A172 (cell line): ENCODE measurements around the gene ABCB4. TPM values are rescaled to one million over a fixed set of nuclear protein-coding genes. Genes with fewer than 3 reads are reported as not detected.
A peak's percentile ranks its signal among the peaks of the same experiment; 100 is the strongest.
"Not testable (repeated sequence)": the region's sequence is repeated elsewhere in the genome, so short reads cannot be mapped to it uniquely, and the experiment has no call there.

ENCODE experiments used
- DNase-seq: peaks from one replicate; pipeline ENCODE4 v3.0.0-alpha.2; 2015; ENCODE audit warnings: low spot score
- total RNA-seq: library from RNA; depleted of rRNA; stranded (reverse); fragments of >200 nt; shearing (Covaris generic); gene quantifications from 2 replicates; pipeline ENCODE4 v1.2.3, GENCODE V29; 2014

The ABCB4 gene
- total RNA-seq, 1 experiment from 2014 or later: not detected

DNA sequence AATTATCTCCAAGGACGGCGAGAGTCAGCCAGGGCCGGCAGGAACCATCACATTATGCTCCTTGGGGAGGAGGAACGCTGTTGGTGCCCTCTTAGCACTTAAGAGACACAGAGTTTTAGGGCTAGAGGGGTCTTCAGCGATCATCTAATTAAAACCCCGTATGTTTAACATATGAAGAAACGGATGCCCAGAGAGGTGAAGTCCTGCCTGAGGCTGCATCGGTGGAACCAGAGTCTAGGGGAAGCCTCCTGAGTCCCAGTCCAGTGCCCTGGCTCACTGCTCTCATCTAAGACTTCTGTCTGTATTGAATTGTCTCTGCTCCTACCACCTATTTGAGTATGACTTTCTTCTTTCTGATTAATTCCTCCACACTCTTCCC lies 688 bp upstream of the ABCB4 start:
- DNase-seq: no peak

DNA sequence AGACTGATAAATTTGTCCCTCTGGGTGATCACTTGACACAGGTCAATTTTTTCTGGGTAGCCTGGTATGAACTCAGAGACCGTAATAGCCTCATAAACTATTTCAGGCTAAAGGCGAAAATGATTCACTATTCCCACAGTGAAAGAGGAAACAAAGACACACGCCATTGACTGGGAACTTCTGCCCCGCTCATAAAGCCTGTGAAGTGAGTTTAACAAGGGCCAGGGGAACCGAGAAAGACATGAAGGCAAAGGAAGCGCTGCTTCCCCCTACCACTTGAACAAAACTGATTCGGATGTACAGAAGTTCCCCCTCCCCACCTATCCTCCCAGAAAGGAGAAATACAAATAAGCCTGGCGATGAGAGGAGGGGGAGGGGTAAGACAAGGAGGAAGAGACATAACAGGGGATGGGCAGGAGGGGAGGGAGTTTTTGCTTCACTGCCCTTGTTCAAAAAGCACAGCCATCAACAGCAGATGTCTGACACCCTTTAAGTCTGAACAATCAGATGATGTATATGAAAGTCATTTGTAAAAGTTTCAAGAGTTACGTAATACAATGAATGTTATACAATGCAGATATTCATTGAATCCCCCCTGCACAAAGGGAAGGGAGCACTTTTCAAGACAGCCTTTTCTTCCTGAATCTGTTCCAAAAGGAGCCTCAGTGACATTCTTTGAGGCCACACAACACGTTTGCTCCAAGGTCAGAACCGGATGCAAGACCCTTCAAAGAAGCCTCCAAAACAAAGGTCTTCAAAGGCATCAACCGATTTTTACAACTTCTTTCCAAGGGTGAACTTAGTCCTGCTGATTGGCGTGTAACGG lies 734 bp downstream of the ABCB4 start:
- peak; percentile 25 for DNase-seq

DNA sequence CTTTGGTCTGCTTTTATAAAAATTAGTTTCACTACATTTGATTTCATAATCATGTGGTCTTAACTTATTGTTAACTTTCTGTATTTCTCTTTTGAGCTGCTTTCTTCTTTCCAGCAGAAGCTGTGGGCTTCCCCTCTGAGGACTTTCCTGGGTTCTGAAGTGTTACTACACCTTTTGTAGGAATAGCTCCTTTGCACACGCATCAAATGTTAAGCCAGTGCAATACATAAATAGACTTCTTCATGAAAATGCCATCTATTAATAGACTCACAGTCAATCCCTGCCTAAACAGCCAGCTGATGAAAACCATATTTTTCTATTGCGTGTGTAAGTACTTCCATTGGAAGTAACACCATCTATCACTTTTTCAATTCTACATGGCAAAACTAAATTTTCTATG lies 1.5 kb downstream of the ABCB4 start:
- DNase-seq: no peak

DNA sequence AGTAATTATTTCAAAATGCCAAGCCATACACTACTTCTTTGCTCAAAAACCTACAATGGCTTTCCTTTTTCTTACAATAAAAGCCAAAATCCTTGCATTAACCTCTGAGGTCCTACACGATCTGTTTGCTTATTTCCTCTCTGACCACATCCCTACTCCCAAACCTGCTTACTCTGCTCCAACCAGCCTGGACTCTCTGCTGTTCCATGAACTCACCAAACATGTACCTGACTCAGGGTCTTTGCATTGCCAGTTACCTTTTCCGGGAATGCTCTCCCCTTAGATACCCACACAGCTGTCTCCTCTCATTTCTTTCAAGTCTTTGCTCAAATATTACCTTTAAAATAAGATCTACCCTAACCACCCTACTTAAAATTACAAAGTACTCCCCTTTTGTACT lies 2.3 kb downstream of the ABCB4 start:
- no peak for DNase-seq

DNA sequence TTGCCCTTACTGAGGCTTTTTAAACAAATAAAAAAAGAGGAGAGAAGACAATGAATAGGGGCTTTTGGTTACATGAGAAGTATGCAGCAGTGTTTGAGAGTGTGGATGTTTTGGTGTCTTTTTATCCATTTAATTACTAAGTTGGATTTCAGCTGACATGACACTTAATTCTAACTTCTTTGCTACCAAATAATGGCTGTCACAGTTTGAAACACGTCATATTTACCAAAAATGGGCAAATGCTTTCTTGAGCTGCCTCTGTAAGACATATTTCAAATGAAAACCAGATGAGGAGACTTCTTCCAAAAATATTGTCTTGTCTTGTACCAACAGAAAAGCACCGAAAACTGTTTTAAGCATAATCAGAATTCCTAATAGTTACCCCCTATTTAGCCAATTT lies 4.0 kb downstream of the ABCB4 start:
- DNase-seq: no peak

DNA sequence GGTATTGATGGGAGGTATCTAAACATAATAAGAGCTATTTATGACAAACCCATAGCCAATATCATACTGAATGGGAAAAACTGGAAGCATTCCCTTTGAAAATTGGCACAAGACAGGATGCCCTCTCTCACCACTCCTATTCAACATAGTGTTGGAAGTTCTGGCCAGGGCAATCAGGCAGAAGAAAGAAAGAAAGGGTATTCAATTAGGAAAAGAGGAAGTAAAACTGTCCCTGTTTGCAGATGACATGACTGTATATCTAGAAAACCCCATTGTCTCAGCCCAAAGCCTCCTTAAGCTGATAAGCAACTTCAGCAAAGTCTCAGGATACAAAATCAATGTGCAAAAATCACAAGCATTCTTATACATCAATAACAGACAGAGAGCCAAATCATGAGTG lies 6.3 kb downstream of the ABCB4 start:
- DNase-seq: not testable (repeated sequence)

DNA sequence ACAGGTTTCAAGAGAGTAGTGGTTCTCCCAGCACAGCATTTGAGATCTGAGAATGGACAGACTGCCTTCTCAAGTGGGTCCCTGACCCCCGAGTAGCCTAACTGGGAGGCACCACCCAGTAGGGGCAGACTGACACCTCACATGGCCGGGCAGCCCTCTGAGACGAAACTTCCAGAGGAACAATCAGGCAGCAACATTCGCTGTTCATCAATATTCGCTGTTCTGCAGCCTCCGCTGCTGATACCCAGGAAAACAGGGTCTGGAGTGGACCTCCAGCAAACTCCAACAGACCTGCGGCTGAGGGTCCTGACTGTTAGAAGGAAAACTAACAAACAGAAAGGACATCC lies 10.0 kb downstream of the ABCB4 start:
- DNase-seq: not testable (repeated sequence)

DNA sequence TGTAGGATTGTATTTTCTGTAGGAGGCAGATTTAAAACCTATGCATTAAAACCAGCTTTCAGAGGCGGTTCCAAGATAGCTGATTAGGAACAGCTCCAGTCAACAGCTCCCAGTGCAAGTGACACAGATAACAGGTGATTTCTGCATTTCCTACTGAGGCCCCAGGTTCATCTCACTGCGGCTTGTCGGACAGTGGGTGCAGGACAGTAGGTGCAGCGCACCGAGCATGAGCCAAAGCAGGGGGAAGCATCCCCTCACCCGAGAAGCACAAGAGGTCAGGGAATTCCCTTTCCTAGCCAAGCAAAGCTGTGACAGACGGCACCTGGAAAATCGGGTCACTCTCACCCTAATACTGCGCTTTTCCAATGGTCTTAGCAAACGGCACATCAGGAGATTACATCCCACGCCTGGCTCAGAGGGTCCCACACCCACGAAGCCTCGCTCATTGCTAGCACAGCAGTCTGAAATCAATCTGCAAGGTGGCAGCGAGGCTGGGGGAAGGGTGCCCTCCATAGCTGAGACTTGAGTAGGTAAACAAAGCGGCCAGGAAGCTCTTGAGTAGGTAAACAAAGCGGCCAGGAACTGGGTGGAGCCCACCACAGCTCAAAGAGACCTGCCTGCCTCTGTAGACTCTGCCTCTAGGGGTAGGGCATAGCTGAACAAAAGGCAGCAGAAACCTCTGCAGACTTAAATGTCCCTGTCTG lies 10.5 kb downstream of the ABCB4 start:
- DNase-seq: not testable (repeated sequence)

DNA sequence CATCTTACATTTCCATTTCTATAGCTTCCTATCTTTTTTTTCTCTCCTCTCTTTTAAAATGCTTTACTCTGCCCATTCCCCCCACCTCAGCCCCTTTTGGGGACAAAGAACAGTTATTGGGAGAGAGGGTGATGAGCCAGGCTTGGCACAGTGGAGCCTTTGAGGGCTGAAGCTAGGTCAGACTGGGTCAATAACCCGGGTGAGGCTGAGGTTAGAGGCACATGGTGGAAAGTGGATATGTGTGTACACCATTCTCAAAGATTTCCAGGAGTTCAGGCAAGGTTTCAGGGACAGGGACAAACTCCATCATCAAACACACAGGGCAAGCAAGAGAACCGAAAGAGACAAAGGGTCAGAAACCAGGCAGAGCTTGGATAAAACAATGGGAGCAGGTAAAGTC lies 11.5 kb downstream of the ABCB4 start:
- DNase-seq: no peak

DNA sequence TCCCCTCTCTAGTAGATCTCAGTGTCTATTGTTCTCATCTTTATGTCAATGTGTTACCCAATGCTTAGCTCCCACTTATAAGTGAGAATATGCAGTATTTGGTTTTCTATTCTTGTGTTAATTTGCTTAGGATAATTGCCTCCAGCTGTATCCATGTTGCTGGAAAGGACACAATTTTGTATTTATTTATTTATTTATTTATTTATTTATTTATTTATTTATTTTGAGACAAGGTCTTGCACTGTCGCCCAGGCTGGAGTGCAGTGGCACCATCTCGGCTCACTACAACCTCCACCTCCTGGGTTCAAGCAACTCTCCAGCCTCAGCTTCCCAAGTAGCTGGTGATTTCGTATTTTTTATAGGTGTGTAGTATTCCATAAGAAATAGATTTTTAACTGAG lies 15.0 kb downstream of the ABCB4 start:
- DNase-seq: not testable (repeated sequence)

DNA sequence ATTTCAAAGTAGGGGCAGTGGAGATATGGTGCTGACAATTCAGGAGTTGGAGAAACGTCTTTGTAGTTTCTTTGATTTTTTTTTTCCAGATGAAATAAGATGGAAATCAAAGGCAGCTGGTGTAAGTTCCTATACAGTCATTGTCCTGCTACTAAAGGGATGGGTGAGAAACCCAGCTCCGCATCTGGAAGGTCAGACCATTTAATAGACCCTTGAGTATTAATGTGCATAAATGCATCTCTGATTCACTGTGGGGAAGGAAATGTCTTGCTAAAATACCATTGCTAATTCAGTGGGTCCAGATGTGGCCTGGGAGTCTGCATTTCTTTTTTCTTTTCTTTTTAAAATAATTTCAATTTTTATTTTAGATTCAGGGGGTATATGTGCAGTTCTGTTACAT lies 15.5 kb downstream of the ABCB4 start:
- no peak for DNase-seq

DNA sequence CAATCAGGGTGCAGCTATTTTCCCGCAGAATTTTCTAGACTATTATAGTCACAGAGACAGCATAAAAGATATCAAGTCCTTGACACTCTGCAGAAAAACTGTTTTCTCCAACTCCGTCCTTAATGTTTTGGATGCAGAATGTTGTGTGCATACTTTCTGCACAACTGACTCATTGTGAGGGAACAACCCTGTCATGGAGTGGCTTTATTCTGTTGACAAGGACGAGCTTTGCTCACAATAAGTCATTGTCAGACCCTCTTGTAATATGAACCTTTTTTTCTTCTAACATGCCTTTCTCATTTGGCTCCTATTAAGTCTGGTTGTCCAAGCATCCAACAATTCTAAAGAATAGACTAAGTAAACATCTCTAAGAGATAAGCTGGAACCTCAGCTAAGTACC lies 17.3 kb downstream of the ABCB4 start:
- DNase-seq: no peak

DNA sequence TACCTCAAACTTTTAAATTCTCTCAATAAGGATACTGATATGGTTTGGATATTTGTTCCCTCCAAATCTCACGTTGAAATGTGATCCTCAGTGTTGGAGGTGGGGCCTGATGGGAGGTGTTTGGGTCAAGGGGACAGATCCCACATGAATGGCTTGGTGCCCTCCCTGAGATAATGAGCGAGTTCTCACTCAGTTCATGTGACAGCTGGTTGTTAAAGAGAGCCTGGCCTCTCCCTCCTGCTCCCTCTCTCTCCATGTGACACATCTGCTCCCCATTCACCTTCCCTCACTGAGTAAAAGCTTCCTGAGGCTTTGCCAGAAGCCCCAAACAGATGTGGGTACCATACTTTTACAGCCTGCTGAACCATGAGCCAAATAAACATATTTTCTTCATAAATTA lies 19.2 kb downstream of the ABCB4 start:
- DNase-seq: no peak

DNA sequence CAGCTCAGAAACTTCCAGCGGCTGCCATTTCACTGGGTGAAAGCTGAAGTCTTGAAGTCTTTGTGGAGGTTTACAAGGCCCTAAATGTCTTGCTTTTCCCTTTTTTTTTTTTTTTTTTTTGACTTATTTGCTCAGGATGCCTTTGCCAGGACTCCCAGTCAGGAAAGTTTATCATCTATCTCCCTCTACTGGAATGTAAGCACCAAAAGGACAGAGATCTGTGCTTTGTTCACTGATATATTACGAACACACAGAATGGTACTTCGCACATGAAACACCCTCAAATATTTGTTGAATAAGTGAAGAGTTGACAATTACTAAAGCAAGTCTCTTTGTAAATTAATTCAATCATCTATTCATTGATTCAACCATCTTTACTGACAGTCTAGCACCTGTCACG lies 23.2 kb downstream of the ABCB4 start:
- DNase-seq: no peak

DNA sequence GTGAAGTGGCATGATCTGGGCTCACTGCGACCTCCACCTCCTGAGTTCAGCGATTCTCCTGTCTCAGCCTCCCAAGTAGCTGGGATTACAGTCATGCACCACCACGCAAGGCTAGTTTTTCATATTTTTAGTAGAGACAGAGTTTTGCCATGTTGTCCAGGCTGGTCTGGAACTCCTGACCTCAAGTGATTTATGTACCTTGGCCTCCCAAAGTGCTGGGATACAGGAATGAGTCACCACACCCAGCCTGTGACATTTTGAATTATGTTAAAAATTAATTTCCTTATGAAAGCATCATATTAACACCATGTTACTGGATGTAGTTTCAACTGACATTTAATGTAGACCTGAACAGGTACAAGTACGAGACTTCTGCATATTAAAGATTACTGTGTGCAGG lies 24.3 kb downstream of the ABCB4 start:
- no peak for DNase-seq

DNA sequence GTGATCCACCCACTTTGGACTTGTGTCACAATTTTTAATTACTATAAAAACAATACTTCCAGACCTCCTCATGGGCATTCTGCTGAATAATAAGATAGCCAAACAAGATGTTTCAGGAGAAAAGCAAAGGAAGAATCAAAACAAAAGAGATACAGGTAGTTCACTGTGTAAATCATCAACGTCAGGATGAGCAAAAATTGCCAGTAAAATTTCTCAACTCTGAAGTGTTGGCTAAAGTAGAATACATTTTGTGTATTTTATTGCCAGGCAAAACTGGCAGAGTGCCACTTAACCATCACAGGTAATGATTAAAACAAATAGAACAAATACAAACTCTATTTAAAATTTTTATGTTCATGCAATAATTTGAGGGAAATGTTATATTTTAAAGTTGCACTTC lies 24.8 kb downstream of the ABCB4 start:
- DNase-seq: no peak

DNA sequence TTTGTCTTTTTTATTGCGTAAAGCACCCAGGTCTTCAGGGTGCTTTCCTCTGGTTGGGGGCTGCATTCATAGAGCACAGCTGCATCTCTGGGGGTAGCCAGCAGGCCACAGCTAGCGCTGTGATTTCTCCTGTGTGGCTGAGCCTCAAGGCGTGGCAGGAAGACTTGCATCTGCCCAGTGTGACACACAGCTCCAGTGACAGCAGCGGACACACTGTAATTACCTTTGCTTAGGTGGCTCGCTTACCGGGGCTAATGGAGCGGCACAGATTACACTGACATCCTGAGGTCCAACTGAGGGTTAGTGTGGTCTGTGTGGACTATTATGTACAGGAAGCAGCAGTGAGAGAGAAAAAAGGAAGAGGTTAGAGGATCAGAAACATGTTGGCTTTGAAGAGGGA lies 27.1 kb downstream of the ABCB4 start:
- DNase-seq: no peak

DNA sequence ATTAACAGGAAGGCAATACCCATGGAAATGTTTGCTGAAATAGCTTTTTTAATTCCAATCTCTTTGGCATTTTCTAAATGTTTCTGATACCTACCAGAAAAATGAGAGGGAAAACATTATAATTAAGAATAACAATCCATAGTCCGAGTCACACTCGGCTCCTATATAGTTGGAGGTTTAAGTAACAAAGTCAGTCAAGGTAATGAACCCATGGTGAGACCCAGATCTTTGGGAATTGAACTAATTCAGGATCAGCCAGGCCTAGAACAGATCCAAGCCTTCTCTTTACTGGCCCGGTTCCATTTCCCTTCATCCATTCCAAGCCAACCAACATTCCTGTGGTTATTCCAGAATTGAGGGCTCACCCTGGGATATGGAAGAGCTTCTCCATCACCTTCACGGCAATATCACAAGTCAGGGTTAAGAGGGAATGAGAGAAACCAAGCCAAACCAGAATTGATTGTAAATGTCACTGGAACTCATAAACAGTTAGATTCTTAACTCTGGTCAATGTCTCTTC lies 28.3 kb downstream of the ABCB4 start:
- peak; percentile 31 for DNase-seq

DNA sequence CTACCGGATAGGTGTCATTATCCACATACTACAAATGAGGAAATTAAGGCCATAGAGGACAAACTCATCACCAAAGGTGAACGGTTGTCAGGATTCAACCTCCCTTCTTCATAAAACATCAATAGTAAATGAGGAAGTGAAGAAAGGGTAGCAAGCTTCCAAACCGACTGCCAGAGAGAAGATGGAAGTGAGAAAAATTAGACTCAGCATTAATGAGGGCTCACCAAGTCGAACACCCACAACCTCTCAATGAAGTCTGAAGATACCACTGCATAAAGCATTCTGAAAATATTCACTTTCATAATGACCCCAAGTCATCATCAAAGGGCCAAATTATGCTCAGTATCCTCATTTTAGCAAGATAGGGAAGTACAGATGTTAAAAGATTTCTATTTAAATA lies 29.6 kb downstream of the ABCB4 start:
- no peak for DNase-seq

DNA sequence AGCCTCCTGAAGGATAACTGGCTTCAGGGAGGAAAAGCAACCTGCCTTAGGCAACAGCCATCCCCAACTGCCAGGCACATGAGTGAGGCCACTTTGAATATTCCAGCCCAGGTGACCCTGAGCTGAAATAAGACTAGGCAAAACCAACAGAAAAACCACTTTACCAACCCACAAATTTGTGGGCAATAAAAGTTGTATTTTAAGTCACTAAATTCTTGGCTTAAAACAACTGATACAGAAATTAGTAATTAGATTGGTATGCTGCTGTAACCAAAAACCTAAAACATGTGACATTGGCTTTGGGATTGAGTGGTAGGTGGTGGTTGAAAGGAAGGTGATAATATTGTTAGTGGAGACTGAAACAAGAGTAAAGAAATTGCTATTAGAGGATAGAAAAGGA lies 39.9 kb downstream of the ABCB4 start:
- peak; percentile 41 for DNase-seq

DNA sequence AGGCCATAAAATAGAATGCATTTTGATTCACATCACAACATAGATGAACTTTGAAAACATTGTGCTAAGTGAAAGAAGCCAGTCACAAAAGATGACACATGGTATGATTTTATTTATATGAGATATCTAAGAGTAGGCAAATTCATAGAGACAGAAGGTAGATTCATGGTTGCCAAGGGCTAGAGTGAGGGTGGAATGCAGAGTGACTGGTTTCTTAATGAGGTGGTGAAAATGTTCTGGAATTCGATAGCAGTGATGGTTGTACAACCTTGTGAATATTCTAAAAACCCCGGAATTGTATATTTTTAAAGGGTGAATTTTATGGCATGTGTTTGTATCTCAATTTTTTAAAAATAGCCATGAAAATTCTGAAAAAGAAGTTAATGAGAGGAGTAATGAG lies 42.9 kb downstream of the ABCB4 start:
- no peak for DNase-seq

DNA sequence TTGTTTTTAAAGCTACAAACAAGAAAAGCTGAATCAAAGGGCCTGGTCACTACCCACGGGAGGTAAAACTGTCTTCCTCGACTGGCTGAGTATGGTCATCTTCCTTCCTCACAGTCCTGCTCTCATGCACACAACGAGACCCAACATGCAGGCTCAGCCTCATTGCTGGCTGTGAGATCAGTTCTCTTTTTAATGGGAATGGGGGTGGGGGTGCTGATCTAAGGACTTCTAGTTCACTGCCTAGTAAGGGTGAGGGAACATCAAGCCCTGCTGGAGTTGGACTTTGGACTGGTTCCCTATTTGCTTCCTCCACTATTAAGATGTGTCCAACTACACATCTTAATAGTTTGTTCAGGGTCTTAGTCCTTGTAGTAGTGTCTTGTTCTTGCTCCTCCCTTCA lies 48.2 kb downstream of the ABCB4 start:
- no peak for DNase-seq

DNA sequence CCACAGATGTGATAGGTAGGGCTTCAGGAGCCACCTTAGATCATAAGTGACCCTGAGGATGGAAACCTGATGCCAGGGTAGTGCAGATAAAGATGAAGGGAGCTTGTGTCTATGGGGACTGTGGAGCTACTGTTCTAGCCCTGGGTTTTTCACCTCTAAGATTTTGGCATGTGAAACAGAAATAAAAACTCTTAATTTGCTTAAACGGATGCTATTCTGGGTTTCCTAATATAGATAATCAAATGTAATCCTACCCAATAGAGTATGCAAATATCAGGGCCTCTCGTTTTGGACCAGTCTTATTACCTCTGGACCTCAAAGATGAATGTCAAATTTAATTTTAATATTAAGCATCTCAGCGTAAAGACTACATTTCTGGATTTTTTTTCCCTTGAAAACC lies 49.3 kb downstream of the ABCB4 start:
- DNase-seq: no peak
